NCI-H2196 (cell line): ENCODE measurements around the gene RPS2.
A peak's percentile ranks its signal among the peaks of the same experiment; 100 is the strongest.
"Not testable (repeated sequence)": the region's sequence is repeated elsewhere in the genome, so short reads cannot be mapped to it uniquely, and the experiment has no call there.

ENCODE experiments used
- DNase-seq: peaks from one replicate; lab custom pipeline; 2025; ENCODE audit not compliant: unreplicated experiment; lab: John Stamatoyannopoulos, UW

Gene RPS2

DNA sequence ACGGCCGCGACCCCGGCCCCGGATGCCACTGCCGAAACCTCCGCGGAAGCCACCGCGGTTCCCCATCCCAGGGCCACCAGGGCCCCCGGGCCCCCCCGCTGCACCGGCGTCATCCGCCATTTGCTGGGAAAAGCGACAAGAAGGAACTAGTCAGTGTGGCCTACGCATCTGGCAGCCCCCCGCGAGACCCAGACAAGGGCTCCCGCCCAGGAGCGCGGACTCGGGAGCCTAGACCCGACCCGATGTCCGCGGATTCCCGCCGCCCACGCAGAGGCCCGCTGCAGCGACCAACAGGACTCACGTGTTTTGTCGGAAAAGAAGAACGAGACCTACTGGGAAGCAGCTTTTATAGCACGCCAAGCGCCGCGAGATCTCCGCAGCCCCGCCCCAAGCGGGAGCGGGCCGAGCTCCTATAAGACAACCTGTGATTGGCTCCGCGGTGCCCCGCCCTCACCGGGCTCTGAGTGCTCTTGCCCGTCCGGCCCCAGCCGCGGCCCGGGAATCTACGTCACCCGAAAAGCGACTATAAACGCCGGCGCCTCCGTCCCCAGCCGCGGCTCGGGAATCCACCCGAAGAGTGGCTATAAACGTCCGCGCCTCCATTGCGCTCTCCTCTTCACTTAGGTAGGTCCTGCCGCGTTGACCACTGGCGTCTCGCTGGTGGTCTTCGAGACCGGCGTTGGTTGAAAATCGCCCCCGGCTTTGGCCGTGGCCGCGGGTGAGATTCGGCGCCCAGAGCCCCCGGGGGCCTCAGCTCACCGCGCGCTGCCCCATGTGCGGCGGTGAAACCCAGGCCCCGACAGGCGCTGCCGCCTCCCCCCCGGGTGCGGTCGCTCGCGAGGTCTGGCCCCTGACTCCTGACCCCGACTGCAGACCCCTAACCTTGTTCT is at the start of gene RPS2:
TSS of gene RPS2 (minus strand) at position 321 of the 890 bp plus-strand sequence. CDS start at position 120, 201 bp downstream.
- peak; percentile 98 for DNase-seq

DNA sequence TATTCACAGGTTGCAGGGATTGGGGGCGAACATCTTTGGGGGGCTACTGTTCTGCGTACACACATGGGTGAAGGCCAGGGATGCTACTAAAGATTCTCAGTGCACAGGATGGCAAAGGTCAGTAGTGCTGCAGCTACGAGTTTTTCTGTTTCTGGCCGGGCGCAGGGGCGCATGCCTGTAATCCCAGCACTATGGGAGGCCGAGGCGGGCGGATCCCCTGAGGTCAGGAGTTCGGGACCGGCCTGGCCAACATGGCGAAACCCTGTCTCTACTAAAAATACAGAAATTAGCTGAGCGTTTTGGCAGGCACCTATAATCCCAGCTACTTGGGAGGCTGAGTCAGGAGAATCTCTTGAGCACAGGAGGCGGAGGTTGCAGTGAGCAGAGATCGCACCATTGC is 48.9 kb upstream of the RPS2 start:
- no peak for DNase-seq

DNA sequence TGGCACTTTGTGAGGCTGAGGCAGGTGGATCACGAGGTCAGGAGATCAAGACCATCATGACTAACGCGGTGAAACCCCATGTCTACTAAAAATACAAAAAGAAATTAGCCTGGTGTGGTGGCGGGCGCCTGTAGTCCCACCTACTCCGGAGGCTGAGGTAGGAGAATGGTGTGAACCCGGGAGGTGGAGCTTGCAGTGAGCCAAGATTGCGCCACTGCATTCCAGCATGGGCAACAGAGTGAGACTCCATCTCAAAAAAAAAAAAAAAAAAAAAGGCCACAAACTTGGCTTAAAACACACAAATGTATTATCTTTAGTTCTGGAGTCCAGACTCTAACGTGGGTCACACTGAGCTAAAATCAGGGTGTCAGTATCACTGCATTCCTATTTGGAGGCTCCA is 47.1 kb upstream of the RPS2 start:
- DNase-seq = not testable (repeated sequence)

DNA sequence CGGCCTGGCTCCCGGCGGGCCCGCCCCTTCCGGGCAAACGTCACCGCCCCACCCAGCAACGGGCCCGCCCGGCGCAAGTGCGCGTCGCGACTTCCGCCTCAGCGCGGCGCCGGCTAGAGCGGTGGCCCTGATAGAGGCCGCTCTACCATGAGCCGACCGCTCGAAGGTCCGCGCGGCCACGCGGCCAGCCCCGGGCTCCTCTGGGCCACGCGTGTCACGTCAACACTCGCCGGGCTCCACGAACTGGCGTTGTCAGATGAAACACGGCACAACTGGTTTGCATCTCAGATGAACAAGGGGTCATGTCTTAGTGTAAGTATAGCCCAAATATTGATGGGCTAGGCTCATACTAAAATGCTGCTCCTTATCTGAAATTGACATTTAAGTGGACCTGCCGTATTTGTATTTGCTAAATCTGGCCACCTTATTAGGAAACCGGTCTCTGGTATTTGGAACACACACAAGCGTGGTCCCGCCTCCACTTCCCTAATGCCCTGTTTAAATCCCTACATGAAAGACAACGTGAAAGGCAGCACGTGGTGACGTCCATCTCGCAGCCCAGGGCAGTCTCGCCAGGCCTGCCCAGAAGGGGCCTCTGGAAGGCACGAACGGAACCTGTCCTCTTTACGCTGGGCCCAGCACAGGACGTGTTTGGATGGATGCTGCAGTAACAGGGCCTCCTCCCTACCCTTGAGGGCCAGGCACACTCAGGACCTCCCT is 45.3 kb upstream of the RPS2 start, which contains the start of gene ZNF598:
TSS of gene ZNF598 (minus strand) at position 31 of the 720 bp plus-strand sequence.
- DNase-seq = peak; percentile 87

DNA sequence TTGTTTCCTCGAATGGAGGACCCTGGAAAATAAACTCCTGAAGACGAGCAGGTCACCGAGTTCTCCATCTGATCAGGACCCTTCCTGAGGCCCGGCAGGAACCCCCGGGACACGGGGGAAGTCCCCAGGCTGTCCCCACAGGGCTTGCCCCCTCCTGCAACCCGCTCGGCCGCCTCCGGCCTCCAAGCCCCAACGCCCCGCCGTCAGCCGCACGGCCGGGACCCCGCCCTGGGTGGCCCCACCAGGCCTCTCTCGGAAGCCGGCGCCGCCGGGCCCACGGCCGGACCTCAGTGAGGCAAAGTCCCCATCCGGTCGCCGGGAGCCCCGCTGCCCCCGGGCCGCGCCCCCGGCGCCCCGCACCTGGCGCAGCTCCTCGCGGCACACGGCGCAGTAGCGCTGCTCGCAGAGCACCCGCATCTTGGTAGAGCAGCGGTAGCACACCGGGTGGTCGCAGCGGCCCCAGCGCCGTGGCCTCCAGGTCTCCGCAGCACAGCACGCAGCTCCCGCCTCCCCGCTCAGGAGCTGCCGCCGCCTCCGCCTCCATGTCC is 44.6 kb upstream of the RPS2 start:
- no peak for DNase-seq

DNA sequence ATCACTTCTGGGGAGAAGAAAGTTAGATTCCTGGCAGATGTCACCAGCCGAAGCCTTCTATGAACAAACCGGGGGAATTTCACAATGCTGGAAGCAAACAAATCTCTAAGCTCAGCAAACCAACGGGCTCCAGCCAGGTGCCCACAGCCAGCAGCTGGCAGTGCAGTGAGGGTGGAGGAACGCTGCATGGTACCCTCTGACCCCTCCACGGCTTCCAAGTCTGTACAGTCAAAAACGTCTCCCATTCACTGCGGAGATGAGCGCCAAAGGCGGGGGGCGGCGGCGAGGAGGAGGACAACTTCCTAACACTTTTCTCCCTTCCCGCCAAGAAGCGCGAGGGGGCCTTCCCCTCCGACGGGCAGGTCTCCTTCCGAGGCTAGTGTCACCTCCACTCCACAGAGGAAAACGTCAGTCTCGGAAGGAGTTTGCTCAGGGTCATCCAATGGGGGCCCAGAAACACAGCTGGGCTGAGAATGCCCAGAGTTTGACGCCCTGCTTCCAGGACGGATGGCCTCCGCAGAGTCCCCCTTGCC is 44.1 kb upstream of the RPS2 start:
- no peak for DNase-seq

DNA sequence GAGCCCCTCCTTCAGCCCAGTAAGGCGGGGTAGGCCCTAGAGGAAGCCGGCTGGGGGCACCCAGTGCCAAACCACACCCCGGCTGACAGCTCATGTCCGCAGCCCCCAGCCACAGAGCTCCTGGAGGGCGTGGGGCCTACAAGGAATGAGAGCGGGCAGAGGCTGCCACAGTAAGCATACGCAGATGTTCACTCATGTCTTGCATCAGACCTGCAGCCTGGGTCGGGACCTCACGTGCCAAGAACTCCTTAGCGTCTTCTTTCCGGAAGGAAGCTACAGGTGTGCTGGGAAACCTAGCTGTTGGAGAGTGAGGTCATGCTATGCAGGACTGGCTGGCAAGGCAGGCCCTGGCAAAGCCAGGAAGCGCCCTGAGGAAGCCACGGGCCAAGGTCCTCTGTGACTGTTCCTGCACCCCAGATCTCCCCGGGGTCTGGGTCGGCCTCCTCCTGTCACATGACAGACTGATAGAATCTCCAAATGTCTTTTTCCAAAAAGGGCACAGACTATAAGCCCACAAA is 43.4 kb upstream of the RPS2 start:
- DNase-seq = peak; percentile 79

DNA sequence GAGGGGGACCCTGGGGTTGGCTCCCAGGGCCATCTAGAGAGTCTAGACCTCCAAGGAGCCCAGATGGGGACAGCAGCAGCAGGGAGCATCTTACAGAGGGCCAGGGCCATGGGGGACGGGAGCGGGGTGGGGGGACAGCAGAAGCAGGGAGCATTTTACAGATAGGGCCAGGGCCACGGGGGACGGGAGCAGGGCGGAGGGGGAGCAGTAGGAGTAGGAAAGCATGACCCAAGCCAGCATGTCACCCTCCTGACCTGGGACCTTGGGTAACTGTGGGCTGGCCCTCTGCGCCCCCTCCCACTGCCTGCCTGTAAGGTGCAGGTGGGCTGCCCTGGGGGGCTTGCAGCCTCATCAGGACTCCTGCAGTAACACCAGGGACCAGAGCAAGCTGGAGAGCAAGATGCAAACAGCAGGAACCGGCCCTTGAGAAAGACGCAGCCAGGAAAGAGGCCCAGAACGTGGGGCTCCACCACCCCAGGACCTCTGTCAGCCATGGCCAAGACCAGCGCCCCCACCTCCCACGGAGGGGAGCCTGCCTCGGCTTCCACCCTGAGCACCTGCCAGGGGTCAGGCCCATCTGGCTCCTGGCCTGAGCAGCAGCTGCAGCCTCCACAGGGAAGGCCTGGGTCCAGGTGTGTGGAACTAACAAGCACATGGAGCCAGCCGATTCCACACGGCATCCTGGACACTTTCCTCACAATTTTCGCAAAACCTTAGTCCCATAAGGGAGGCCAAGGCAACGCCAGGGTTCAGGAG is 42.6 kb upstream of the RPS2 start:
- no peak for DNase-seq

DNA sequence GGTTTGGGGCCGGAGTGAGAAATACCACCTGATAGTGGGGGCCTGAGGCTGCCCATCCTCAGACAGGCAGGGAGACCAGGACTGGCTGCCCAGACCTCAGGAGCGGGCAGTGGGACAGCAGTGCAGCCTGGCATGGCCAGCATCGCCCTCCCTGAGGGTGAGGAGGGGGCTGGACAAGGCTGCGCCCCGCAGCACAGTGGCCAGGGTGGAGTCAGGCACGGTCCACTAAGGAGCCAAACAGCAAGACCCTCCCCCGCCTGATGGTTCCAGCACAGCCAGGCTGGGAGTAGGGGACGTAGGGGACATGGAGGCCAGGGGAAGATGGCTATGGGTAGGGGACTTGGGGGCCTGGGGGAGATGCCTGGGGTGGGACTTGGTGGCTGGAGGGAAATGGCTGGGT is 41.7 kb upstream of the RPS2 start:
- DNase-seq = no peak

DNA sequence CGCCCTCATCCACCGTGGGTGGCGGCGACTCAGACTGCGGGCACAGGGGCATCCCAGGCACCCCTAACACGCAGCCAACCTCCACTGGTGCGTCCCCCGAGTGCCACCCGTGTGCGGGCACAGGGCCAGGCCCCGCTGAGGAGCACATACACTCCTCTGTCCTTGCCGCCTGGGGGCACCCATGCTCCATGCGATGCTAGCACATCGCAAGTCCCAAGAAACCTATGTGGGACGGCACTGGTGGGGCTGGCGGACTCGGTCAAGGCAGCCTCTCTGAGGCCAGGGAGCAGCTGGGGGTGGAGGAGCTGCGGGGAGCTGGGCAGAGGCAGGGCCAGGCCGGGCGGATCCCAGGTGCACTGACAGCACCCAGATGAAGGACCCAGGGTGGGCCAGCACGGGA is 41.0 kb upstream of the RPS2 start:
- DNase-seq = no peak

DNA sequence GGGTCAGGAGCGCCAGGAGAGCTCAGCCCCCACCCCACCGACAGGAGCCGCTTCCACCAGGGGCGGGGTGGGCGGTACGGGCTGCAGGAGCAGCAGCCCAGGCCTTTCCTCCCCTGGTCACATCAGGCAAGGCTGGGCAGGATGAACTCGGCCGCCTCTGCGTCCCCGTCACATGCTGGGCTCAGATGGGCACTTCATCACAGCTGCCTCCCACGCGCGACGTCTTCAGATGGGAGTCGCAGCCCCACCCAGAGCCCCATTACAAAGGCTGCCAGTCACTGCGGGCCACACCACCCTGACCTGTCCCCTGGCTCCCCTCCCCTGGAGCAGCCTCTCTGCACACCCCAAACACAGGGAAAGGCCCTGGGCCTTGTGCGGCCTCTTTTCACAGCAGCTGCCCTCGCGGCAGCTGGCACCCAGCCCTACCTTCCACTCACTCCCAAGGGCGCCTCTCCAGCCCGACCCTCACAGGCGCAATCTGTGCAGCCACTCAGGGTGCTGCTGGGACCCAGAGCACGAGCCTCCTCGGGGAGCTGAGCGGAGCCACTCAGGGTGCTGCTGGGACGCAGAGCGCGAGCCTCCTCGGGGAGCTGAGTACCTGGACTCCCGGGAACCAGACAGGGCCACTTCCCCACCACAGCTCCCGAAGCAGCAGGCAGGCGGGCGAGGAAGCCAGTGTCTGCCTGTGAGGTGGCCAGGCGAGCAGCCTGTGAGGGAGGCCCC is 40.3 kb upstream of the RPS2 start:
- DNase-seq = peak; percentile 31

DNA sequence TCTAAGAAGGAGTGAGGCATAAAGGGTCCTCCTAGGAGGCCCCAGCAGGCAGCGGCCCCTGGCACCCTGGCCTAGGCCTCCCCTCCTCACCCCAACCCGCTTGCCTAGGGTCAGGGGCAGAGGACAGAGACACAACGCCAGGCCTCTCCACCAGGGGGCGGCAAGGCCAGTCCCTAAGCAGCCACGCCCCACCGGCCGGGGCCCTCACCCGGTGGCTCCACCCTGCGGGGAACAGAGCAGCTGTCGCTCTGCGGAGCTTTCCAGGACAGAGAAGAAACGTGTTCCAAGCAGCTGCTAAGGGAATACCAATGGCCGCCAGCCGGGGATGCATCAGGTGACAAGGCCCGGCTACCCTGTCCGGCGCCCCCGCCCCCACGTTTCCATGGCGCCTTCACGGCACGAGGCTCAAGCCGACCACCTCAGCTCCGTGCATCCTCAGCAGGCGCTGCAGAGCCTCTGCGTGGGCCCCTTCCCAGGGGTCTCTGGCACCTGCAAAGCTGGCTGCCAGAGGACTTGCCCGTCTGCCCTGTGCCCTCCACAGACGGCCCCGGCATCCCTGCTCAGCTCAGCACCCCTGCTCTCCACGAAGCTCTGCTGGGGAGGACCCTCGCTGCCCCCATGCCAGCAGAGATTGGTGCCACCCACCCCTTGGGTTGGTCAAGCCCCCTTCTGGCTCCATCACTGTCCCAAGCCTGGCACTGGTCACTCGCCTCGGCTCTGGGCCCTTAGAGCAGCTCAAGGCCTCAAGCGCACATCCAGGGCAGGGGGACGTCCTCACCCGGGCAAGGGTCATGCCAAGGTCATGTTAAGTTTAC is 39.4 kb upstream of the RPS2 start:
- DNase-seq = peak; percentile 96

DNA sequence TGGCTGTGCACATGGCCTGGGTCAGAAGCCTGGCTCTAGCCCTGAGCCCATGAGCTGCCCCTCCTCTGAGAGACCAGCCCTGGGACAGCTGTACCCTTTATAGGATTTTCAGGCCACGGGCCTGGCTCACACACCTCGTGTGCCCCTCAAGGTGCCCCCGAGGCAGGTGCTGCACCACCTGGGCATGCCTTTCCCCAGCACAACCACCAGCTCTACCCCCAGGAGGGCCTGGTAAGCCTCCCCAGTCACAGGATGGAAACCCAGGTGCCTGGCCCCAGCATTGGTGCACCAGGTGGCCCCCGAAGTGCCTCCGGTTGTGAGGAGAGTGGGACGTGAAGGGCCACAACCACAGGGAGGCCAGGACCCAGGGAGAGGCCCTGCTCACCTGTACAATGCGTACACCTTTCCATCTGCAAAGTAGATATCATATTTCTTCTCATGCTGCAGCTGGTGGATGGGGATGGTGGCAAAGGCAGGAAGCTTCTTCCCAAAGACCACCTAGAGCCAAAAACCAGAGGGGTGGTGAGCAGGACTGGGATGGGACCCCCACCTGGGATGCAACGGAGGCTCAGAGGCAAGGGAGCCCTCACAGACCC is 38.7 kb upstream of the RPS2 start:
- no peak for DNase-seq

DNA sequence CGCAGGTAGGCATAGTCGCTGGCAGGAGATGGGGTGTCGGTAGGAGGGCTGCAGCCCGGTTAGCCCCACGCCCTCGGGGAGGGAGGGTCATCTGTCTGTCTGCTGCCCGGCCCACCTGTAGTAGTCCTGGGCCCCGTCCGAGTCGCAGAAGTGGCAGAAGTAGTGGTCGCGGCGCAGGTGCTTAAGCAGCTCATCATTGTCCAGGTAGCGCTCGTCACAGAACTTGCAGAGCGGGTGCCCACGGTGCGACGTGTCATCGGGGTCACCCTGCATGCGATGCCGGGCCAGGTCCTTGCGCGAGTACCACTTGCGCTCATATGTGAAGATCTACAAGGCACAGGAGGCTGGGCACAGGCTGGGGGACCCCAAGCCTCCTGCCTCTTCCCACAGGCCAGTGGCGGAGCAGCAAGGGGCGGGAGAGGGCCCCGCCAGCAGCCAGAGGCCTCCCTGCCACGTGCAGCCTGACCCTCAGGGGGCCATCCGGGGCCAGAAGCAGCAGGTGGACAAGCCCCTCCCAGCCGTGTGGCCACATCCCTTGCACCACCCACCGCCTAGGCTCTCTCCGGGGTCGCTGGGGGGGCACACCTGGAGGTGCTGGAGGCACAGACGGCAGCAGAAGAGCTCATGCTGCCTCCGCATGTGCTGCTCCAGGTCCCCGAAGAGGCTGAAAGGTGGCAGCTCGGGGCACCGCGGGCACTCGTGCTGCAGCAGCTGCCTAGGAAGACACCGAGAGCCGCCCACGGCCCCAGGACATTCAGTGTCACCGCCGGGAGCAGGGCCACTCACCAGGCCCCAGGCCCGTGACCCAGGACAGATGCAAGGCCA is 38.0 kb upstream of the RPS2 start:
- no peak for DNase-seq

DNA sequence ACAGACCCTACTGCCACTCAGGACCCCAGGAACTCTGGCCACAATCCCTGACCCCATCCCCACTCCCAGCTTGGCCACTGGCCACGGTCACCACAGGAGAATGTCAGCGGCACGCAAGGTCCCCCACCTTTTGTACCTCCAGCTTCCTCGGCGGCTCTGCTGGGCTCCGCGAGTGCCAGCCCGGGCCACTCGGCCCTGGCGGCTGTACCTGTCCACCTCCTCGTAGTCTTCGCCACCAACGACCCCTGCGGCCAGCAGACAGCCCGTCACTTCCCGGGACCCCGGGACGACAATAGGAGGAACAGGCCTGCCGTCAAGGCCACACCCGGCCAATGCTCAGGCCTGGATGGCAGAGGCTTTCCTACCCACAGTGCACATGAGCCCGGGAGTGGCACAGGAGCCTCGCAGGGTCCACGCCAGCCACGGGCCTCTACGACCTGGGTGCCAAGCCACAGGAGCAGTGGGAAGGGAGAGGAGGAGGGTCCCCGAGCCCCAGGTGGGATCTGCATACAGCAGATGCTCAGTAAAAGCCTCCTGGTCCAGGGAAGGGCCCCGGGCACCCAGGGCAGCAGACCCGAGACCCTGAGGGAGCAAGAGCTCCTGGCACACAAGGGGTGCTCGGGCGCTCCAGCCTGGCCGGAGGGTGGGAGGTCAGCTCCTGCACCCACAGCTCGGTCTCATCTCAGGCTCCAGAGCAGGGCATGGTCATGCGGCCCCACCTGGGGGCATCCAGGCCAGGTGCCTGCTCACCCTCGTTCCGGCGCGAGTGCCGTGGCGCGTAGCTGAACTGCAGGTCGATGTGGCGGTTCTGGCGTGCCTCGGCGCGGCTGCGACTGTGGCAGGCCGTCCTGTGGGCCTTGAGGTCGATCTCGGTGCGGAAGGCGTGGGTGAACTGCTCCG is 37.1 kb upstream of the RPS2 start:
- no peak for DNase-seq

DNA sequence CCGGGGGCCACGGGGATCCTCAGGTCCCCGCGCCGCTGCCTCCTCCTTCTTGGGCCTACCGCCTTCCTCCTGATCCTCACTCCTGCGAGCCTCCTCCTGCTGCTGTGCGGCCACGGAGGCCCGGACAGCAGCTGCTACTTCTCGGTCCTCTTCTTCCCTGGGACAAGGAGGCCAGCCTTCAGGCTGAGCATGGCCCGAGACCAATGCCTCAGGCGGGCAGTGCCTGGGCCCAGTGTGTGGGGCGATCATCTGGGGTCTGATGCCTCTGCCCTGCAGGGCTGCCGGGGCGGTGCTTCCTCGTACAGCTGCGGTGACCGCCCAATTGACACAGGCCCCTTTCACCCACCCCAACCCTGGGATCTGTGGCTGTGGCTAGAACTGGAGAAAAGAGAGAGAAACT is 36.4 kb upstream of the RPS2 start:
- DNase-seq = no peak
